T-helper 2 cell treated with Interferon-gamma antibody and Interleukin-4, amounts not matched to agents 100 ng/mL and 5 ng/mL, for 36 hours (primary cell): Measurements from ENCODE around the gene ISYNA1. TPM values are rescaled to one million over a fixed set of nuclear protein-coding genes. Genes with fewer than 3 reads are reported as not detected.

Source experiments
- intact Hi-C: fragments of 100-400 bp; cut with micrococcal nuclease; formaldehyde crosslinking; loops from one replicate; pipeline ENCODE4 v1.15.1; 2023
- total RNA-seq: library from RNA; stranded (reverse); gene quantifications from 2 replicates; pipeline ENCODE4 v1.2.3, GENCODE V29; 2022

ISYNA1 gene
- total RNA-seq, 1 donor from 2014 or later, result 26.0 TPM

DNA sequence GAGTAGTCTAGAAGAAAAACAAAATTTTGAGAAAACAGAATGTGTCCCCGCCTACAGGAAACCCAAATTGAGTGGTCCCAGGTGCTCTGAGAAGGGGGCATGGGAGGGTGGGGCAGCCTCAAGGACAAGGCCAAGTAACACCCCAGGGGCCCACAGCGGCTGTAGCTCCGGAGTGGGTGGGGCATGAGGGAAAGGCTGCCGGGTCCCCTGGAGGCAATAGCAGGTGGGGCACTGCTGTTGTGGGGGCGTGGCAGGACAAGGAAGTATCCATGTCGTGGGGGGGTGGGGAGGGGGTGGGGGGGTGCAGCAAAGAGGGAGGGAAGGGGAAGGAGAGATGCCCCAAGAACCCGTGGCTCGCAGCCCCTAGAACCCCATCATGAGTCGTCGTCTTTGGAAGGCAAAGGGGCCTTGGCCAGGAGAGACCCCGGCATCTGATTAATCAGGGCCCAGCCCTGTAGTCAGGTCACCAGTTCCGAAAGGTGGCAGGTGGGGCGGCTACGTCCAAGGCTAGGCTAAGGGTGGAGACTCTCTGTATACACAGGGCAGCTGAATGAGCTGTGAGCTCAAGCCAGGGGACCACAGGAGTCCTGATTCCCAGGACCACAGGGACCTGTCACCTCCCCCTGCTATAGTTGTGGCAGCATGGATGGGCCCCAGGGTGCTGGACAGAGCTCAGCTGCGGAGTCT lies 7.5 kb upstream of the ISYNA1 start:
- intact Hi-C loops, result no loop called here

GRCh38 chr19:18444513-18444912 lies 6.6 kb upstream of the ISYNA1 start:
- intact Hi-C loops, result no loop called here

DNA sequence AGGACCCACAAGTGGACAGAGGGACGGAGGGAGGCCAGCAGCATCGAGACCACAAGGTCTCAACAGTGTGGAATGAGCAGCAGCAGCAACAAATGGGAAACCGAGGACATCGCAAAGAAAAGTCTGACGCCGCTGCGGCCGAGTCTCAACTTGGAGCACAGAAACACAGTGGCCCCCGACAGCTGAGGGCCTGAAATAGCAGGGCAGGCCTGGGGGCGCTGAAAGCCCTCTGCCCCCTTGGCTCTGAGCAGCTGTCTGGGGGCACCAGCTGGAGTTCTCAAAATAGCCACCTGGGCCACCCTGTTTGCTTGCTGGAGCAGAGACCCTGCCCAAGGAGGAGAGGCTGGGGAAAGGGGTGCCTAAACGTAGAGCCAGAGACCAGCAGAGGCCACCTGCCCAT lies 5.9 kb upstream of the ISYNA1 start:
- intact Hi-C loops, result no loop called here

- intact Hi-C loops, result no loop called here
Measured at GRCh38 chr19:18443406-18443805, 5.5 kb upstream of the ISYNA1 start.

DNA sequence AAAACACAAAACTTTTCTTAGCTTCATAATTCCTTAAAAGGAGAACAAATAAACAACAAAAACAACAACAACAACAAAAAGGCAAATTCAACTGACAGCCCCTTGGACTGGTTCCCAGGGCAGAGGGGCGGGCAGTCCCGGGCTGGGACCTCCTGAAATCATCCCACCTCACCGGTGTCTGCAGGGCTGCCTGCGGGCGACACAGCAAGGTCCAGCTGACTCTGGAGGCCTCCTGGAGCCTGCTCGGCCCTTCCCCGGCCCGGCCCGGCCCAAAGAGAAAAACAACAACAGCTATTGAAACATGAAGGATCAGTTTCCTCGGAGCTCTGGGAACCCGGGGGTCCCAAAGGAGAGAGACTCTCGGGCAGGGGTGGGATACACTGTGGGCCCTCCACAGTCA lies 5.0 kb upstream of the ISYNA1 start:
- intact Hi-C loops, result no loop called here

GRCh38 chr19:18441804-18442788 lies 4.2 kb upstream of the ISYNA1 start:
- intact Hi-C loops, result no loop called here

- intact Hi-C loops, result no loop called here
Measured at GRCh38 chr19:18440936-18441803, 3.2 kb upstream of the ISYNA1 start.

DNA sequence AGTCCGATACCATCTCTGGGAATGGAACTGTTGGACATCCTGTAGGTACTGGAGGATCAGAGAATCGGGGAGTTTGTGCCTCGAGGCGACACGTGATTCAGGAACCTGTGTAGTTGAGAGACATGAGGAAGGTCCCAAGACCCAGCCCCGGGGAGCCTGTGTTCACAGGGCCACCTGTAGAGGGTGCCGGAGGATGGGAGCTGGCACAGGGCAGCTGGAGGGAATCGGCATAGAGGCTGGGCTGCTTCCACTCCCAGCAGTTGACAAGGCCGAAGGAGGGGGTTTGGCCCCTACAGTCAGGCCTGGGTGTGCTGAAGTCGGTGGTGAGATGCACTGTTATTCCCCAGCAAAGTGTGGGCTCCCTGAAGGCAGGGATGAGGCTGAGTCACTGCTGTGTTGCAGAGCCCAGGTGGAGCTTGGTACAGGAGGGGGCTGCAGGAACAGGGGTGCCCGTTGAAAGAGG lies 2.5 kb upstream of the ISYNA1 start:
- intact Hi-C loops, result no loop called here

DNA sequence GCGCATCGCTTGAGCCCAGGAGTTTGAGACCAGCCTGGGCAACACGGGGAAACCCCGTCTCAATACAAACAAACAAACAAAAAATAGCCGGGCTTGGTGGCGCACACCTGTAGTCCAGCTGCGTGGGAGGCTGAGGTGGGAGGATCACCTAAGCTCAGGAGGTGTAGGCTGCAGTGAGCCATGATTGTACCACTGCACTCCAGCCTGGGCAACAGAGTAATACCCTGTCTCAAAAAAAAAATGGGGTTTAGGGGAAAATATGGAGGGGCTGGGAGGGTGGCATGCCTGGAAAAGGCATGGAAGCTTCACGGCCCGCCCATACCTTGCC lies 1.9 kb upstream of the ISYNA1 start:
- intact Hi-C loops, result no loop called here

DNA sequence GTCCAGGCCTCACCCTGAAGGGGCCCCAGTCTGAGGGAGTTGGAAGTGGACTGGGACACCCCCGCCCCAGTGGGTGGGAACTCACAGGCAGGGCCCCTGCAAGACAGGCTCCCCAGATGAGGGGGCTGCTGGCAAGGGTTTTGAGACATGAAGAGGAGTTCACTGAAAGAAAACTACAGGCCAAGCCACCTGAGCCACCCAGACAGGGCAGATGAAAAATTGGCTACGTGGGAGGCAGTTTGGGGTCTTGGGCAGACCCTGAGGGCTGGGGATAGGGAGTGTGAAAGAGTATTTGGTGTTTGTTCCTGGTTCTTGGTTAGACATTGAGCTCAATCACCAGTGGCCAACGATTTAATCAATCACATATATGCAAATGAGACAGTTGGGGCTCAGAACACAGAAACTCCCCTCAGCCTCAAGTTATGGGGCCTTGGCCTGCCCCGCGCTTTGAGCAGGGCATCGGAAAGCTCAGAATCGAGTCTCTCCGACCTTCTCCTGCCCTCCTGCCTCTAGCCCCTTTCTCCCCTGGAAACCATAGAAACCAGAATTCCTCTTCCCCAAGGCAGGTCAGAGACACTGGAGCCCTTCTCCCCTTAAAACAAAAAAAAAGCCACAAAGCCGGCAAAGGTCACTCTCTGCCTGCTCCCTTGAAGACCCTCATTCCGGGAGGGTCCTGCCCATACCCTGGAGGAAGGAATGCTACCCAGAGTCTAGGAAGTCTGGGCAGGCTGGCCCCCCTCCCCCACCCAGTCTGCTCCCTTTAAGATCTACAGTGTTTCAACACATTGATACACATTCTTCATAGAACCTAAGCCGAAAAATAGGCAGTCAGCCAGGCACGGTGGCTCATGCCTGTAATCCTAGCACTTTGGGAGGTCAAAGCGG lies 1.3 kb upstream of the ISYNA1 start:
- intact Hi-C loops, result no loop called here

DNA sequence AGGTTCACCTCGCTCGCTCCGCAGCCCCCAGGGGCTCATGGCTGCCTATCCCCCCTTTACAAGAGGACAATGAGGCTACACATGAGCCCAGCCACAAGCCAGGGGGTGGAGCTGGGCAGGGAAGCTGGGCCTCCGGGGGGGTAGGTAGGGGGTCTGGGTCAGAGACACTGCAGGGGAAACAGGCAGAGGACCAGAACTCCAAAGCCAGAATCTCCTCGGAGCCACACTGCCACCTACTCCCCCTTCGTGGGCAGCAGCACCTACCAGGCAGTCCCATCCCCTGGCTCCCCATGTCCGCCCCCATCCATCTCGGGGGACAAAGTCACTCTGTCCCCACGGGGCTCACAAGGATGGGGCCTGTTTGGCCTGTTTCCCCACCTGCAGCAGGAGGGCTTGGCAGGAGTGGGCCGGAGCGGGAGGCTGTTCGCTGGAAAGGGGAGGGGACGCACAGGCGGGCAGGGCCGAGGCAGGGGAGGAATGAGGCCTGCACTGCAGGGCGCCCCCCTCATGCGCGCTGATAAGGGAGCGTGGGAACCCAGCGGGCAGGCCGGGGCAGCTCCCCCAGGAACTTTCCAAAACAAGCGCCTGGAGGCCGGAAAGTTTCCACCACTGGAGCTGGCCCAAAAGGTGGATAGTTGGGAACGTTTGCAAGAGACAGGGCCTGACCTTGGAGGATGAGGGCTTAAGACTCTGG lies 545 bp upstream of the ISYNA1 start:
- intact Hi-C loops, result no loop called here

- intact Hi-C loops, result no loop called here
Measured at GRCh38 chr19:18436671-18437490, 1.1 kb downstream of the ISYNA1 start.

DNA sequence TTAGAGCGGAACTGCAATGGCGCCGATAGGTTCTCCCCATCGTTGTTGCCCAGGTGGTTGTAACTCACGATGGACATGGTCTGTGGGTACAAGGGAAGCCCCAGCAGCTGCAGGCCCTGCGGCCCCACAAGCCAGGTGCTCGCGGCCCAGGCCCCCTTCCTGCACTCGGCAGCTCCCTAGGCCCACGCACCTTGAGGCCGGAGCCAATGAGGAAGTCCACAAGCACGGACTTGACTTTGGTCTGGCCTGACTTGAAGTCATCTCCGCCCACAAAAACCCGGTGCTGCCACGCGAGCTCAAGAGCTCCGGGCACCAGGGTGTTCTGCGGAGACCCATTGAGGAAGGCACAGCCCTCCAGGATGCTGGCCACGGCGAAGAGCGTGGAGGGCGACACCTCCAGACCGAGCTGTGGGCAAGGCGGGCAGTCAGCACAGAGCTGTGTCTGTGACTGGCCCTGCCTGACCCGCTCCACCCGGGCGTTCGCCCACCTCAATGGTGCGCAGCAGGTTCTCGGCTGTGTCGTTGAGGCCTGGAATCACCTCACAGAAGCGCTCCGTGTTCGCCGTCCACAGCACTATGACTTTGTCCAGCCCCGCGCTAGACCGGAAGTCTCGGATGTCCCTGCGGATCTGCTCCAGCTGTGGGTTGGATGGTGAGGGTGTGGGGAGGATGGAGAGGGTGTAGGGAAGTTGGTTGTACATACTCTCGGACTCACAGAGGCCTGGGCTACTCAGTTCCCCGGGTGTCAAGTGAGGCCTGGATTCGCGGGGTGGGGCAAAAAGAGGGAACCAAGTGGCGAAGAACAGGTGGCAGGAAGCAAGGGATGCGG lies 1.9 kb downstream of the ISYNA1 start:
- intact Hi-C loops, result no loop called here

DNA sequence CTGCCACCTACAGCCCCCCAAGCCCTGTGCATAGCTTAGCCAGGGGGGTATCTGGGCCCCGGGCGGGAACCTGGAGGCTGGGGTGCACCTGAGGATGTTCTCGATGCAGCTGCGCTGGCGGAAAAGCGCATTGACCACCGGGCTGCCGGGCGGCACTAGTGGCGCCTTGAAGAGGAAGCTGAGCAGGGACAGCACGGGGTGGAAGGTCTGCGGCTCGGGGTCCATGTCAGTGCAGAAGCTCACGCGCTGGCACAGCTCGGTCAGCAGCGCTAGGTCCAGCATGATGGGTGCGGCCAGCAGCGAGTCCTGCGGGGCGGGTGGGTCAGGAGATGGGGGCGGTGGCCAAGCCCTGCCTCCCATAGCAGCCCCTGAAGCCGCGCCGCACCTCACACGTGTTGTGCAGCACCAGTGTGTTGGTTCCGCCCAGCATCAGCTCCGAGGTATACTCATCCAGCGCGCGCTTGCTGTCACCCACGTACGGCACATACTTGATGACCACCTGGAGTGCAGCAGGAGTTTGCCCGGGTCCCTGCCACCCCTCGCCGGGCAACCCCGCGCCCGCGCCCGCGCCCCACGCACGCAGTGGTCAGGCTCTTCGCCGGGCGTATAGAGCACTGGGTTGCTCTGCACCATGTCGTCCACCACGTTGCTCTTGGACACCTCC lies 2.6 kb downstream of the ISYNA1 start:
- intact Hi-C loops, result no loop called here

GRCh38 chr19:18434411-18435175 lies 3.3 kb downstream of the ISYNA1 start:
- intact Hi-C loops, result no loop called here

DNA sequence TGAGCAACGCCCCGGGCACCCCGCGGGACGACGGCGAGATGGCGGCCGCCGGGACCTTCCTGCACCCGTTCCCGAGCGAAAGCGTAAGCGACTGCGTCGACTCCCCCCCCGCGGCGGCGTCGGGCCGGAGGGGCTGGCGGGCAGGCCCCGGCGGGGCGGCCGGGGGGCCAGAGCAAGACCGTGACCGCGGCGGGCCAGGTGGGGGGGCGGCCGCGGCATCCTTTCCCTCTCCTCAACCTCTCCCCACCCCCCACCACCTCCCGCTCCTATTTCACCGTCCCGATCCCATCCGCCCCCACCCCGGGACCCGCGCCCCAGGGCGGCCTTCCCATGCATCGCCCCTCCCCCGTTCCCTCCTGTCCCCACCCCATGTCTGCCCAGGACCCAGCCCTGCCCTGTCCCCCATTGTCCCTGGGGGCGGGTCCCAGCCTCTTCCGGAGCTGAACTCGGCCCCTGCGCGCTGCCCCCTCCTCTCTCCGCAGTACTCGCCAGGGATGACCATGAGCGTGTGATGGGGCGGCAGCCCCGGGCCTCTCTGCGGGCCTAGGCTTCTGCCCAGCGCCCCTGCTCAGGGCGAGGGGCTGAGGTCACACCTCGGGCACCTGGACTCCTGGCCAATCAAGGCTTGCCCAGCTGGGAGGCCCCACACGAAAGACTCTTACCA lies 4.1 kb downstream of the ISYNA1 start:
- intact Hi-C loops, result no loop called here
